ENCODE results near the gene CCDC82. TPM values are rescaled to one million over a fixed set of nuclear protein-coding genes. Genes with fewer than 3 reads are reported as not detected.
A peak's percentile ranks its signal among the peaks of the same experiment; 100 is the strongest.

CCDC82 gene
- total RNA-seq, 1 experiment from 2014 or later: 25.3 TPM

- ATAC-seq: peak; percentile 44
- in situ Hi-C loops (cut with HindIII; ENCODE audit: low pct_unique_long_range_greater_than_20kb, low sequenced_read_pairs) (loop anchor here (10.0 kb wide), 1 partner anchor 267 kb away; no protein-coding TSS in a partner anchor), intact Hi-C loops (cut with micrococcal nuclease; ENCODE audit: unreplicated experiment) (no loop called here)
- no peak for TF ChIP-seq TCF7L2 (IDR thresholded peaks at IDR 0.05; ENCODE audit: low read depth, low read length)
- TF ChIP-seq POLR2AphosphoS5 (IDR thresholded peaks at IDR 0.05; ENCODE audit: low read depth, low read length): no peak
- TF ChIP-seq SIN3A (IDR thresholded peaks at IDR 0.05; ENCODE audit: borderline replicate concordance, insufficient read depth, low read depth, low read length): no peak
- H3K27ac ChIP-seq (ENCODE audit: low read length): peak overlapping the region; percentile 58
- BruUV-seq (replicated peaks): no TSS peak
- H3K27me3 ChIP-seq (ENCODE audit: control insufficient read depth, insufficient read depth, low read length): no peaks in the 10 kb centered on the region
- no peak for DNase-seq (ENCODE audit: low read depth, low spot score)
- ChIA-PET POLR2A (interaction anchor here (1.1 to 1.5 kb wide), 2 partner anchors 11 to 26 kb away, joined by 4 to 5 read pairs; partner anchors contain the start of gene MAML2), CTCF (no interaction called here)
- no peak overlapping the region for H3K4me3 ChIP-seq (ENCODE audit: low read depth in 2 of 2, low read length in 2 of 2)
- H3K9me3 ChIP-seq (ENCODE audit: control insufficient read depth, insufficient read depth, low read depth, low read length): no peaks in the 10 kb centered on the region
- H3K36me3 ChIP-seq (ENCODE audit: control insufficient read depth, insufficient read depth, low read length): no peaks in the 10 kb centered on the region
- H3K4me1 ChIP-seq (ENCODE audit: control insufficient read depth, insufficient read depth, low read length): peaks cover 15% of the 10 kb centered on the region
Measured at GRCh38 chr11:96332126-96332771, 57.5 kb downstream of the CCDC82 start.

- Histone ChIP-seq H3K27me3 (ENCODE audit: control insufficient read depth, insufficient read depth, low read length) (no peaks in the 10 kb centered on the region), H3K4me3 (ENCODE audit: low read depth in 2 of 2, low read length in 2 of 2) (no peak overlapping the region), H3K27ac (ENCODE audit: low read length) (no peak overlapping the region; the same call in 1 of the 2 replicates), H3K9me3 (ENCODE audit: control insufficient read depth, insufficient read depth, low read depth, low read length) (no peaks in the 10 kb centered on the region), H3K4me1 (ENCODE audit: control insufficient read depth, insufficient read depth, low read length) (peaks cover 15% of the 10 kb centered on the region), H3K36me3 (ENCODE audit: control insufficient read depth, insufficient read depth, low read length) (no peaks in the 10 kb centered on the region)
- no TSS peak for BruUV-seq (replicated peaks)
- no peak for TF ChIP-seq CTCF (IDR thresholded peaks at IDR 0.05)
- no peak for TF ChIP-seq POLR2AphosphoS5 (IDR thresholded peaks at IDR 0.05; ENCODE audit: low read depth, low read length)
- TF ChIP-seq SIN3A (IDR thresholded peaks at IDR 0.05; ENCODE audit: borderline replicate concordance, insufficient read depth, low read depth, low read length): no peak
- TF ChIP-seq TCF7L2 (IDR thresholded peaks at IDR 0.05; ENCODE audit: low read depth, low read length): no peak
- TF ChIP-seq, protein P1, sequence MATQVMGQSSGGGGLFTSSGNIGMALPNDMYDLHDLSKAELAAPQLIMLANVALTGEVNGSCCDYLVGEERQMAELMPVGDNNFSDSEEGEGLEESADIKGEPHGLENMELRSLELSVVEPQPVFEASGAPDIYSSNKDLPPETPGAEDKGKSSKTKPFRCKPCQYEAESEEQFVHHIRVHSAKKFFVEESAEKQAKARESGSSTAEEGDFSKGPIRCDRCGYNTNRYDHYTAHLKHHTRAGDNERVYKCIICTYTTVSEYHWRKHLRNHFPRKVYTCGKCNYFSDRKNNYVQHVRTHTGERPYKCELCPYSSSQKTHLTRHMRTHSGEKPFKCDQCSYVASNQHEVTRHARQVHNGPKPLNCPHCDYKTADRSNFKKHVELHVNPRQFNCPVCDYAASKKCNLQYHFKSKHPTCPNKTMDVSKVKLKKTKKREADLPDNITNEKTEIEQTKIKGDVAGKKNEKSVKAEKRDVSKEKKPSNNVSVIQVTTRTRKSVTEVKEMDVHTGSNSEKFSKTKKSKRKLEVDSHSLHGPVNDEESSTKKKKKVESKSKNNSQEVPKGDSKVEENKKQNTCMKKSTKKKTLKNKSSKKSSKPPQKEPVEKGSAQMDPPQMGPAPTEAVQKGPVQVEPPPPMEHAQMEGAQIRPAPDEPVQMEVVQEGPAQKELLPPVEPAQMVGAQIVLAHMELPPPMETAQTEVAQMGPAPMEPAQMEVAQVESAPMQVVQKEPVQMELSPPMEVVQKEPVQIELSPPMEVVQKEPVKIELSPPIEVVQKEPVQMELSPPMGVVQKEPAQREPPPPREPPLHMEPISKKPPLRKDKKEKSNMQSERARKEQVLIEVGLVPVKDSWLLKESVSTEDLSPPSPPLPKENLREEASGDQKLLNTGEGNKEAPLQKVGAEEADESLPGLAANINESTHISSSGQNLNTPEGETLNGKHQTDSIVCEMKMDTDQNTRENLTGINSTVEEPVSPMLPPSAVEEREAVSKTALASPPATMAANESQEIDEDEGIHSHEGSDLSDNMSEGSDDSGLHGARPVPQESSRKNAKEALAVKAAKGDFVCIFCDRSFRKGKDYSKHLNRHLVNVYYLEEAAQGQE (IDR thresholded peaks at IDR 0.05; ENCODE audit: insufficient read depth in 1 of 2, low read depth in 2 of 2, low read length in 1 of 2): no peak
- CTCF ChIA-PET: no interaction called here
- POLR2A ChIA-PET: interaction anchor here (0.6 to 1.5 kb wide), 2 partner anchors 25 to 26 kb away, joined by 3 to 4 read pairs; no protein-coding TSS in a partner anchor
- in situ Hi-C loops (cut with HindIII; ENCODE audit: low pct_unique_long_range_greater_than_20kb, low sequenced_read_pairs) (loop anchor here (10.0 kb wide), 1 partner anchor 267 kb away; no protein-coding TSS in a partner anchor), intact Hi-C loops (cut with micrococcal nuclease; ENCODE audit: unreplicated experiment) (no loop called here)
- no peak for ATAC-seq
- no peak for DNase-seq (ENCODE audit: low read depth, low spot score)
Measured at GRCh38 chr11:96331699-96332116, 58.0 kb downstream of the CCDC82 start.

GRCh38 chr11:96330511-96330859 lies 59.2 kb downstream of the CCDC82 start:
- Histone ChIP-seq H3K4me1 (ENCODE audit: control insufficient read depth, insufficient read depth, low read length) (peaks cover 22% of the 10 kb centered on the region), H3K4me3 (ENCODE audit: low read depth in 2 of 2, low read length in 2 of 2) (no peak overlapping the region), H3K27ac (ENCODE audit: low read length) (no peak overlapping the region; the same call in 1 of the 2 replicates), H3K36me3 (ENCODE audit: control insufficient read depth, insufficient read depth, low read length) (no peaks in the 10 kb centered on the region), H3K27me3 (ENCODE audit: control insufficient read depth, insufficient read depth, low read length) (no peaks in the 10 kb centered on the region), H3K9me3 (ENCODE audit: control insufficient read depth, insufficient read depth, low read depth, low read length) (no peaks in the 10 kb centered on the region)
- DNase-seq (ENCODE audit: low read depth, low spot score) (no peak), ATAC-seq (no peak)
- ChIA-PET CTCF (interaction anchor here (1.7 kb wide), 1 partner anchor 13 kb away, joined by 5 read pairs; the partner anchor contains the start of gene MAML2), POLR2A (no interaction called here)
- in situ Hi-C loops (cut with HindIII; ENCODE audit: low pct_unique_long_range_greater_than_20kb, low sequenced_read_pairs): loop anchor here (10.0 kb wide), 1 partner anchor 266 kb away; no protein-coding TSS in a partner anchor
- TF ChIP-seq CTCF (IDR thresholded peaks at IDR 0.05) (no peak), SIN3A (IDR thresholded peaks at IDR 0.05; ENCODE audit: borderline replicate concordance, insufficient read depth, low read depth, low read length) (no peak), TCF7L2 (IDR thresholded peaks at IDR 0.05; ENCODE audit: low read depth, low read length) (no peak), POLR2AphosphoS5 (IDR thresholded peaks at IDR 0.05; ENCODE audit: low read depth, low read length) (no peak)
- TF ChIP-seq, protein P1 (IDR thresholded peaks at IDR 0.05; ENCODE audit: insufficient read depth in 1 of 2, low read depth in 2 of 2, low read length in 1 of 2): no peak
- BruUV-seq (replicated peaks): no TSS peak
- intact Hi-C loops (cut with micrococcal nuclease; ENCODE audit: unreplicated experiment): no loop called here

Measured in Panc1 (cell line).